ENCODE measurements around the gene PSTPIP1.

Gene PSTPIP1

DNA sequence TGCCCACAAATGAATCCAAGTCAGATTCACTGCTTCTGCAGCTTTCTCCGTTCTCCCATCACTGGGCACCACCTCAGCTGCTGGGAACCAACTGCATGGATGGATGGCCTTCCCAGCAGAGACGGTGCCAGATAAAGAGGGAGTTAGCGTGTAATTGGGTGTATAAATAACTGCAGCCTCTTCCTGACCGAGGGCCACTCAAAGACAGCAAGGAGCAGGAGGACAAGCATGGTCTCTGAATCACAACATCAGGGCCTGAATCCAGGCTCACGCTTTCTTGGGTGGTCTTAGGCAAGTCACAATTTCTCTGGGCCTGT lies 44.2 kb downstream of the PSTPIP1 start:
- Histone ChIP-seq H3K4me1 (ENCODE audit: control insufficient read depth, insufficient read depth, low read length) (peaks cover 27% of the 10 kb centered on the region), H3K9me3 (ENCODE audit: control insufficient read depth, low read length) (no peaks in the 10 kb centered on the region), H3K27me3 (ENCODE audit: control insufficient read depth, insufficient read depth, low read length) (no peaks in the 10 kb centered on the region), H3K4me3 (ENCODE audit: low read length) (no peak overlapping the region), H3K9ac (ENCODE audit: low read length) (no peak overlapping the region), H3K36me3 (ENCODE audit: control insufficient read depth, insufficient read depth, low read length) (peaks cover 25% of the 10 kb centered on the region)

DNA sequence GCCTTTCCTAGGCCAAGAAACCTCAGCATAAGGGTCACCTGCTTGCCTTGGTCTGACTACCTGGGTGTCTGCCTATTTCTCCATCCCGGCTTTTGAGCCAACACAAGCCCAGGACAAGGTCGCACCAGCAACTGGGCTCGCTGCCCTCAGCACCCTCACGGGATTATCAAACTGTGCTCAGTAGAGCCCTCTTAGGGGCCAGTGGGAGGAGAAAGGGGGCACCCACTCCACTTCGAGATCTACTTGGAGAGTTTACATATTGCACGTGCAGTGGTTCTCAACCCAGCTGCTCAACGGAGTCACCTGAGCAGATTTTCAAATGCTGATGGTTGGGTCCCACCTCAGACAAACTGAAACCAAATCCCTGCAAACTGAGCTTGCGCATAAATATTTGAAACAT lies 44.9 kb downstream of the PSTPIP1 start:
- H3K4me1 ChIP-seq (ENCODE audit: control insufficient read depth, insufficient read depth, low read length) = peaks cover 21% of the 10 kb centered on the region
- H3K4me3 ChIP-seq (ENCODE audit: low read length) = no peak overlapping the region
- H3K36me3 ChIP-seq (ENCODE audit: control insufficient read depth, insufficient read depth, low read length) = peaks cover 27% of the 10 kb centered on the region
- no peaks in the 10 kb centered on the region for H3K9me3 ChIP-seq (ENCODE audit: control insufficient read depth, low read length)
- H3K9ac ChIP-seq (ENCODE audit: low read length) = no peak overlapping the region
- H3K27me3 ChIP-seq (ENCODE audit: control insufficient read depth, insufficient read depth, low read length) = no peaks in the 10 kb centered on the region

DNA sequence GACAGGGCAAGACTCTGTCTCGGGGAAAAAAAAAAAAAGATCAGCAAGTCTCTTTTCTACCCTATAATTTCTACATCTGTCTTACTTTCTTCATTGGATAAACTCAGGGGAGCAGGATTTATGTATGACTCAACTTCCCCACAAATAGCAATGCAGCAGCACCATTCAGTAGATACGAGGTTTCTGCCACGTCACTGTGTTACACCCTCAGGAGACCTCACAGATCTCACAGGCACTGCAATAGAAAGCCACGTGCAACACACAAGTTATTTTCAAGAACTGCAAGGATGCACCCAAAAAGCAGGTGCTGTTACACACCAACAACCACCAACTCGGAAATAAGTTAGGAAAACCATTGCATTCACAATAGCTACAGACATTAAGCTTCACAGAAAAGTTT lies 45.7 kb downstream of the PSTPIP1 start:
- Histone ChIP-seq H3K4me3 (ENCODE audit: low read length) (no peak overlapping the region), H3K9ac (ENCODE audit: low read length) (no peak overlapping the region), H3K4me1 (ENCODE audit: control insufficient read depth, insufficient read depth, low read length) (peaks cover 12% of the 10 kb centered on the region), H3K9me3 (ENCODE audit: control insufficient read depth, low read length) (no peaks in the 10 kb centered on the region), H3K36me3 (ENCODE audit: control insufficient read depth, insufficient read depth, low read length) (peaks cover 32% of the 10 kb centered on the region), H3K27me3 (ENCODE audit: control insufficient read depth, insufficient read depth, low read length) (no peaks in the 10 kb centered on the region)

DNA sequence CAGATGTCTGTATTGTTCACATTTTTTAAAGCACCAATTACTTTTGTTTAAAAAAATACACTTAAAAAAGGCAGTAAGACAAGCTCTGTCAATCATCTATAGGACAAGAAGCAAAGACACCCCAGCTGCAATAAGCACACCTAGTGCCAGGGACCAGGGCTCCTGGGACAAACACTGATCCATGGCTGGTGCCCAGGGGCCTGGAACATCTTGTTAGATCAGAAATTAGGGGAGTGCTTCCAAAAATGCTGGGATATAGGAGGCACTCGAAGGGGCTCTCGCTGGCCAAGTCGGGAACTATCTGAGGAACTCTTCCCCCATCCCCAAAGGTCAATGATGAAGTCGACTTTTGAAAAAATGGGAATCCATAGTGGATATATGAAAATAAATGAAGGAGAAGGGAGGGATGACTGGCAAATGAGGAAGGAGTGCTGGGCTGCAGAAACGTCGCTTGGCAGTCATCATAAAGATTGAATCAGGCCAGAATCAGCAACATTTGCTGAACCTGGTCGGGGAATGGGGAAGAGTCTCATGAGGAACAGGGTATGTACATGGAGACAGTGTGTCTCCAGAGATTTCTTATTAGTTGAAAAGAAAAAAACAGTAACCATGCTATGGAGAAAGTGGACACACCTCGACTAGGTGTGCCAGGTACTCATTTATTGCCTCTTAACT lies 47.5 kb downstream of the PSTPIP1 start:
- no peak overlapping the region for H3K9ac ChIP-seq (ENCODE audit: low read length)
- H3K4me3 ChIP-seq (ENCODE audit: low read length) = no peak overlapping the region
- H3K27me3 ChIP-seq (ENCODE audit: control insufficient read depth, insufficient read depth, low read length) = no peaks in the 10 kb centered on the region
- no peaks in the 10 kb centered on the region for H3K9me3 ChIP-seq (ENCODE audit: control insufficient read depth, low read length)
- H3K4me1 ChIP-seq (ENCODE audit: control insufficient read depth, insufficient read depth, low read length) = peaks cover 1% of the 10 kb centered on the region
- H3K36me3 ChIP-seq (ENCODE audit: control insufficient read depth, insufficient read depth, low read length) = peaks cover 22% of the 10 kb centered on the region

DNA sequence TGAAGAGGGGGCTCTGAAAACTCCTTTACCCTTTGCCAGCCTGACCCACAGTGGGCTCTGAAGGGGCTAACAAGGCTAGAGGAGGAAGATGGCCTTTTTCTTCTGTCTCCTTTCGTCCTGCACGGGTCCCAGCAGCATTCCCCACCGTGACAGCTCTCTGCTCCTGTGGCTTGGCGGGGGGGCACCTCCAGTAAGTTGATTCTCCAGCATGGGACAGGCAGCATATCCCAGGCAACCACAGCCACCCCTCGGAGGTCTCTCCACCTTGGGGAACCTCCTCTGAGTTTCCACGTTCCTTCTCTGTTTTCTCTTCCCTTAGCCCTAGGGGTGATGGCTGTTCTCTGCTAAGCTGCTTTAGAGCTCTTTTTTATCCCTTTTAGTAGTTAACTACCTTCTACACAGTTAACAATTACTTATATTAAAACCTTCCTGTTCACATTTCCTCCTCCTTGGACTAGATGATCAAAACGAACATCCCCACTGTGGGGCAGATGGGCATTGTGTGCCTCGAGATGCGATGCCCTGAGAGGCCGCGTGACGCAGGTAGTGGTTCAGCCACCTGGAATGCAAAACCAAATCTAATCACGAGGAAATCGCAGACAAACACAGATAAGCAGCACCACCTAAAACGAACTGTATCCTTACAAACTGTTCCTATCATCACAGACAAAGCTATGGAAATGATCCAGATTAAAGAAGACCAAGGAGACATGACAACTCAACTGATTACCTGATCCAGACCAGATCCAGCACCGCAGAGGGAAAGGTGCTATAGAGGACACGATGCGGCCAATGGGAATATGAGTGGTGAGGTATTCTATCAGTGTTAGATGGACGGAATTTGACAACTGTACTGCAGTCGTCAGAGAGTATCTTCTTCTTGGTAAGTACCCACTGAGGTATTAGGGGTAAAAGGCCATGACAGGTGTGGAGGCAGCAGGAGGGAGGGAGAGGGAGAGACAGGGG lies 48.3 kb downstream of the PSTPIP1 start:
- Histone ChIP-seq H3K9me3 (ENCODE audit: control insufficient read depth, low read length) (no peaks in the 10 kb centered on the region), H3K4me3 (ENCODE audit: low read length) (no peak overlapping the region), H3K27me3 (ENCODE audit: control insufficient read depth, insufficient read depth, low read length) (no peaks in the 10 kb centered on the region), H3K4me1 (ENCODE audit: control insufficient read depth, insufficient read depth, low read length) (no peaks in the 10 kb centered on the region), H3K36me3 (ENCODE audit: control insufficient read depth, insufficient read depth, low read length) (peaks cover 19% of the 10 kb centered on the region), H3K9ac (ENCODE audit: low read length) (no peak overlapping the region)

DNA sequence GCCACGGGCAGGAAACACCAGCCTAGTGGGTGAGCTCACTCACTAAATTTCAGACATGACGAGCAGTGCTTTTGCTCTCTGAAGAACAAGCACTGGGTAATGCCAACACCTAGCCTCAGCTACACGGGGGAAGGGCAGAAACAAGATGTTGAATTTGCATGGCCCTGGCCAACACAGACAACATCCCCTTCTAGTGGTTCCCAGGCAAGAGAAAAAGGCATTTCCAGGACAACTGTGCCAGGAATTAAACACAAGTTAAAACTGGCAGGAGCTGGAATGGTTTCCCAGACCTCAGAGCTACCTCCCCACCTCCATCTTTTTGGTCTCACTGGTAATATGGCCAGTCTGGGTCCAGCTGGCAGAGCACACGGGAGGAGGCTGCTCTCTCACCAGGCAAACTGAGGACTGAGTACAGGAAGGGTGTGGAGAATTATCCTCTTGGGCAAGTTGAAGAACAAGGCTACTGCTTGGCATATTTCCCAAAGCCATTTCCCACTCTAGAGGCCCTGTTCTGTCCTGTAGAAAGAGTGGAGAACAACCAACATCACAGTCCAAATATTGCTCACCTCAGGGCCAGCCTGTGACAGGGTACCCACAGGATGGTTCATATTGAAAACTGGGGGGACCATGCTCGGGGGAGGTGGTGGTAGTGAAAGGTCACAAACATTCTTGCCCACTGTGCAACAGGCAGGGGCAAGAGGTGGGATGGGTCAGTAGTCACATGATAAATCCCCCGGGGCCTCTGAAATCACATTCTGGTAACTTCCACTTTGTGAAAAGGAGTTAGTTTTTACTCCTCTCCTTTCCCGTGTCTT lies 49.5 kb downstream of the PSTPIP1 start:
- peaks cover 19% of the 10 kb centered on the region for H3K36me3 ChIP-seq (ENCODE audit: control insufficient read depth, insufficient read depth, low read length)
- H3K9me3 ChIP-seq (ENCODE audit: control insufficient read depth, low read length) = no peaks in the 10 kb centered on the region
- no peaks in the 10 kb centered on the region for H3K27me3 ChIP-seq (ENCODE audit: control insufficient read depth, insufficient read depth, low read length)
- H3K4me1 ChIP-seq (ENCODE audit: control insufficient read depth, insufficient read depth, low read length) = no peaks in the 10 kb centered on the region
- no peak overlapping the region for H3K9ac ChIP-seq (ENCODE audit: low read length)
- no peak overlapping the region for H3K4me3 ChIP-seq (ENCODE audit: low read length)

DNA sequence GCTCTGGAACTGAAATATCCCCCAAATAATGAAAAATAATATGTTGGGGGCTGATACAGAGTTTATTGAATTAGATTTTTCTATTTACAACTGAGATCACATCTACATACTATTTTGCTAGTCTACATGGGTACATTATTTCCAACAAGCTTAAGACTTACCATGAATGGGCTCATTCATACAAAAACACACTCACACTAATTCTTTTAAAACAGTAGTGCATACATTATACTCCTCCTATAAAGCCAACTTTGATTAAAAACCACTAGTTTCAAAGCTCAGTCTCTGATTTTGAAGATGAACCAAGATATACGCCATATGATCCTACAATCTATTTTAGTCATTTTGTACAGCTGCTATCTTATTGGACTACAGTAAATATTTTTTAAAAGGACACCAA lies 51.1 kb downstream of the PSTPIP1 start:
- no peaks in the 10 kb centered on the region for H3K4me1 ChIP-seq (ENCODE audit: control insufficient read depth, insufficient read depth, low read length)
- H3K9me3 ChIP-seq (ENCODE audit: control insufficient read depth, low read length) = no peaks in the 10 kb centered on the region
- no peaks in the 10 kb centered on the region for H3K27me3 ChIP-seq (ENCODE audit: control insufficient read depth, insufficient read depth, low read length)
- H3K4me3 ChIP-seq (ENCODE audit: low read length) = no peak overlapping the region
- H3K36me3 ChIP-seq (ENCODE audit: control insufficient read depth, insufficient read depth, low read length) = peaks cover 19% of the 10 kb centered on the region
- H3K9ac ChIP-seq (ENCODE audit: low read length) = no peak overlapping the region

DNA sequence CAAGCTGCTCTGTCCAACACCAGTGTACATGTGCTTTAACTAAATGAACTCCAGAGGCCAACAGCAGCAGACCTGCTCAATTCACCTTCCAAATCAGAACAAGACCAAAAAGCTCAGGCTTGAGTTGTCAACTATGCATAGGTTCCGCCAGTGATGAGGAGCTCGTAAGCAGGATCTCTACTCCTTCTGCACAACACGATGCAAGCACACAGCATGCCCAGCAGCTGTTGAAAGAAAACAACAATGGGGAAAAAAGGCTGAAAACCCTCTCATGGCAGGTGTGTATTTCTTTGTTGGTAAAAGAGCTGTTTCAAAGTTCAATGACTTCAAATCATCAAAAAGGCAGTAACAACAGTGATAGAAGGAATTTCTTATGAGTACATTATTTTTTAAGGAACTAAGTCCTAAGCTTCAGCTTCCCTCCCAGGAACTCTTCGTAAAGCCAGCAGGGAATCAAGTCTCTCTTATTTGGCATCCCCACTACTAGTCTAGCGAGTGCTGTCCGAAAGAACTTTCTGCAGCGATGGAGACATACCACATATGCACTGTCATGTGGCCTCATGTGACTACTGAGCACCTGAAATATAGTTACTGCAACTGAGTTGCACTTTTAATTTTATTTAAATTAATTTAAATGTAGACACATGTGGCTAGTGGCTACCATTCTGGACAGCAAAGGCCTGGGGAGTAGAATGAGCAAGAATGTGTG lies 51.9 kb downstream of the PSTPIP1 start:
- Histone ChIP-seq H3K4me3 (ENCODE audit: low read length) (no peak overlapping the region), H3K27me3 (ENCODE audit: control insufficient read depth, insufficient read depth, low read length) (no peaks in the 10 kb centered on the region)

DNA sequence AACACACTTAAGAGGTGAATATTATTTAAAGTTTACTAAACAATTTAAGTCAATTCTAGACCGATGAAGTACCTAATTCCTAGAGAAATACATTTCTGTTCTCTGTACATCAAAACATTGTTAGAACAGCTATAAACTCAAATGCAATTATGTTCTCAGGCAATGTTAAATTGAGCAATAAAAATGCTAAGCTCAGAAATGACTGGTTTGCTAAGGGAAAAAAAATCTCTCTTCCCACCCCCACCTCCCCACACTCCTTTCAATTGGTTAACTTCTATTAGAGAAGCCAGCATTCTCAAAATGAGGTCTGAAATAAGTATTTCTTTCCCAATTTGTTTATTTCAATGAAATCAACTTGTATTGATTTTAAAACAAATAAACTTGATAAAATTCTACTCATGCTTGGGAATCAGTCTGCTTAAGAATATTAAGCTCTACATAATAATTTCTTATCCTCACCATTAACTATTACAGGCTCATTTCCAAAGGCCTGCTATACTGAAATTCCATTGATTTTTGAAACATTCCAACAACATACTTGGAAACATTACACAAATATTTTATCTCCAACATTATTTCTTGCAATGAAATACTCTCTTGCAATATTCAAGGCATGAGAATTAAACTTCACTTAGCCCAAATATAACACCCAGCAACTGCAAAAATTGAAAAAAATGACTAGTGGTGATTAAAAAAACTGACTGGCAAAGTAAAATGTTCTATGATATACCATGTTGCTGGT lies 53.4 kb downstream of the PSTPIP1 start:
- Histone ChIP-seq H3K27me3 (ENCODE audit: control insufficient read depth, insufficient read depth, low read length) (no peaks in the 10 kb centered on the region), H3K36me3 (ENCODE audit: control insufficient read depth, insufficient read depth, low read length) (peaks cover 15% of the 10 kb centered on the region), H3K4me1 (ENCODE audit: control insufficient read depth, insufficient read depth, low read length) (peaks cover 3% of the 10 kb centered on the region), H3K9me3 (ENCODE audit: control insufficient read depth, low read length) (no peaks in the 10 kb centered on the region), H3K9ac (ENCODE audit: low read length) (no peak overlapping the region), H3K4me3 (ENCODE audit: low read length) (no peak overlapping the region)

More for the DNA sequence above, 51.9 kb downstream of the PSTPIP1 start:
- Histone ChIP-seq H3K36me3 (ENCODE audit: control insufficient read depth, insufficient read depth, low read length) (peaks cover 16% of the 10 kb centered on the region), H3K9ac (ENCODE audit: low read length) (no peak overlapping the region), H3K4me1 (ENCODE audit: control insufficient read depth, insufficient read depth, low read length) (no peaks in the 10 kb centered on the region), H3K9me3 (ENCODE audit: control insufficient read depth, low read length) (no peaks in the 10 kb centered on the region)

DNA sequence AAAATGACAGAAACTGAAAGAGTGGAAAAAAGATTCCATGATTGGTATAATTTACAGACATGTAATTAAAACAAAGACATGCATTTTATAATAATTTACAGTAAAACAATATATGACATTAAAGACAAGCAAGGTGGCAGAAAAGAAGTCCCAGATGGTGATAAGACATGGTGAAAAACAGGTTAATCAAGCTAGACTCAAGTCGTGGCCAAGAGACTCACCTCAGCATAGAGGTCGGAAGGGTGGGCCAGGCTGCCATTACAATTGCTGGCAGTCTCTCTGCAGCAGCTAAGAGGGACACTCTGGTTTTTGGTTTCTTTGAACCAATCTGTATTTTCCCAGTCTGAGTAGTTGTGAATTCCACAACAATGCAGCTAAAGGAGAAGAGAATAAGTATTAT lies 57.6 kb downstream of the PSTPIP1 start:
- no peaks in the 10 kb centered on the region for H3K36me3 ChIP-seq (ENCODE audit: control insufficient read depth, insufficient read depth, low read length)
- no peak overlapping the region for H3K9ac ChIP-seq (ENCODE audit: low read length)
- no peaks in the 10 kb centered on the region for H3K9me3 ChIP-seq (ENCODE audit: control insufficient read depth, low read length)
- H3K4me3 ChIP-seq (ENCODE audit: low read length) = no peak overlapping the region
- peaks cover 32% of the 10 kb centered on the region for H3K4me1 ChIP-seq (ENCODE audit: control insufficient read depth, insufficient read depth, low read length)
- no peaks in the 10 kb centered on the region for H3K27me3 ChIP-seq (ENCODE audit: control insufficient read depth, insufficient read depth, low read length)

DNA sequence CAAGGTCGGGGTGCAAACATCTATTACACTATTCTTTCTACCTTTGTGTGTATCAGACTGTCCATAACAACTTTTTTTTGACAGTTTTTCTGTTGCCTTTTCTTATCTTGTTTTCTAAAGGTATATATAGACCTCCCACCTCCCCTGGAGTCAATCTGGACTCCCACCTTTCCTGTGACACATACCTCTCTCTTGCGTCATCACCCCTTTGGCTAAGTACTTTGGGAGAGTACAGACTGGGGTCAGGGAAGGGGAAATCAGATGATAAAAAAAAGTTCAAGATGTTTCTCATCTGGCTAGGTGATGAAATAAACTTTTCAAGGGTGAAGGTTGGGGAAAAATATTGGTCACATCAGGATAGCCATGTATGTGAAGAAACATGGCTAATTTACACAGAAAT lies 58.8 kb downstream of the PSTPIP1 start:
- no peaks in the 10 kb centered on the region for H3K9me3 ChIP-seq (ENCODE audit: control insufficient read depth, low read length)
- no peaks in the 10 kb centered on the region for H3K27me3 ChIP-seq (ENCODE audit: control insufficient read depth, insufficient read depth, low read length)
- no peak overlapping the region for H3K9ac ChIP-seq (ENCODE audit: low read length)
- H3K36me3 ChIP-seq (ENCODE audit: control insufficient read depth, insufficient read depth, low read length) = no peaks in the 10 kb centered on the region
- H3K4me3 ChIP-seq (ENCODE audit: low read length) = no peak overlapping the region
- H3K4me1 ChIP-seq (ENCODE audit: control insufficient read depth, insufficient read depth, low read length) = peaks cover 33% of the 10 kb centered on the region

Measured in mucosa of stomach (tissue), 1 donor.